Mesothelial cell of epicardium (in vitro differentiated cells): ENCODE results near the gene DPP6. TPM values are rescaled to one million over a fixed set of nuclear protein-coding genes. Genes with fewer than 3 reads are reported as not detected.

Experiments used
- DNase-seq, 2 experiments: peaks; one replicate each; pipeline ENCODE4 v3.0.0; 2021; ENCODE audit warnings: low spot score in 2 of 2; ENCODE audit not compliant: unreplicated experiment in 2 of 2
- H3K27ac Mint-ChIP-seq: 2 replicates; pipeline ENCODE4 v1.8.0; 2021; ENCODE audit warnings: mixed read lengths
- H3K27me3 Mint-ChIP-seq: 2 replicates; pipeline ENCODE4 v1.8.0; 2021; ENCODE audit warnings: low read depth, mixed read lengths
- H3K36me3 Mint-ChIP-seq: 2 replicates; pipeline ENCODE4 v1.8.0; 2021; ENCODE audit warnings: mixed read lengths
- H3K4me1 Mint-ChIP-seq: 2 replicates; pipeline ENCODE4 v1.8.0; 2021; ENCODE audit warnings: mixed read lengths
- H3K4me3 Mint-ChIP-seq: 2 replicates; pipeline ENCODE4 v1.8.0; 2021; ENCODE audit warnings: mild to moderate bottlenecking, moderate library complexity, mixed read lengths
- H3K9me3 Mint-ChIP-seq: 2 replicates; pipeline ENCODE4 v1.8.0; 2021; ENCODE audit warnings: mixed read lengths
- CTCF ChIP-seq: fragments of 200-600 bp; sonication (generic); IDR thresholded peaks from one replicate; pipeline ENCODE4 v1.5.0; 2021; ENCODE audit warnings: antibody characterized with exemption; ENCODE audit not compliant: unreplicated experiment
- total RNA-seq: library from RNA; stranded (reverse); gene quantifications from 3 replicates; pipeline ENCODE4 v1.2.1, GENCODE V29; 2021

The DPP6 gene
- total RNA-seq, 1 donor from 2014 or later: 0.09 TPM

- no peak for DNase-seq
- no peak for TF ChIP-seq CTCF
- peaks cover 10% of the 10 kb centered on the region for H3K9me3 Mint-ChIP-seq
- no peaks in the 10 kb centered on the region for H3K36me3 Mint-ChIP-seq
- H3K4me1 Mint-ChIP-seq: peaks cover 3% of the 10 kb centered on the region
- H3K4me3 Mint-ChIP-seq: no peak overlapping the region
- H3K27ac Mint-ChIP-seq: no peak overlapping the region
- peaks cover 18% of the 10 kb centered on the region for H3K27me3 Mint-ChIP-seq
Measured at GRCh38 chr7:154912871-154913637, 860.9 kb downstream of the DPP6 start.

- Mint-ChIP-seq H3K4me1 (peaks cover 3% of the 10 kb centered on the region), H3K27ac (no peak overlapping the region), H3K27me3 (peaks cover 24% of the 10 kb centered on the region), H3K36me3 (no peaks in the 10 kb centered on the region), H3K4me3 (peak overlapping the region; percentile 56), H3K9me3 (peaks cover 10% of the 10 kb centered on the region)
- DNase-seq: peak; percentile 71 to 93
- TF ChIP-seq CTCF: peak; percentile 96
Measured at GRCh38 chr7:154913638-154914307, 861.6 kb downstream of the DPP6 start.

- Mint-ChIP-seq H3K9me3 (peaks cover 10% of the 10 kb centered on the region), H3K36me3 (no peaks in the 10 kb centered on the region), H3K27me3 (peaks cover 25% of the 10 kb centered on the region), H3K27ac (no peak overlapping the region), H3K4me3 (no peak overlapping the region), H3K4me1 (peaks cover 3% of the 10 kb centered on the region)
- DNase-seq: no peak
- no peak for TF ChIP-seq CTCF
Measured at GRCh38 chr7:154914308-154914995, 862.3 kb downstream of the DPP6 start.

- TF ChIP-seq CTCF: no peak
- Mint-ChIP-seq H3K9me3 (peaks cover 10% of the 10 kb centered on the region), H3K4me1 (peaks cover 3% of the 10 kb centered on the region)
Measured at GRCh38 chr7:154914996-154915380, 862.8 kb downstream of the DPP6 start.

GRCh38 chr7:154915600-154915999 lies 863.4 kb downstream of the DPP6 start:
- Mint-ChIP-seq H3K27ac (no peak overlapping the region), H3K9me3 (peaks cover 9% of the 10 kb centered on the region), H3K27me3 (peaks cover 32% of the 10 kb centered on the region), H3K4me3 (no peak overlapping the region), H3K36me3 (no peaks in the 10 kb centered on the region), H3K4me1 (peaks cover 3% of the 10 kb centered on the region)
- TF ChIP-seq CTCF: no peak
- DNase-seq: no peak

More at GRCh38 chr7:154914996-154915380, 862.8 kb downstream of the DPP6 start:
- Mint-ChIP-seq H3K27me3 (peaks cover 28% of the 10 kb centered on the region), H3K36me3 (no peaks in the 10 kb centered on the region), H3K4me3 (no peak overlapping the region), H3K27ac (no peak overlapping the region)
- no peak for DNase-seq
